Middle frontal gyrus (tissue), 1 donor: ENCODE measurements around the gene RMI2.

ENCODE experiments used
- DNase-seq: peaks from one replicate; pipeline ENCODE4 v3.0.0-alpha.2; 2015; ENCODE audit warnings: low spot score; ENCODE audit errors: extremely low spot score

RMI2 gene

GRCh38 chr16:11327277-11328171, 17.7 kb upstream of the RMI2 start:
- DNase-seq, result no peak

GRCh38 chr16:11328172-11329070, 16.8 kb upstream of the RMI2 start:
- no peak for DNase-seq

GRCh38 chr16:11329071-11329491, 16.2 kb upstream of the RMI2 start:
- DNase-seq, result no peak

GRCh38 chr16:11329891-11330290, 15.4 kb upstream of the RMI2 start:
- no peak for DNase-seq

DNA sequence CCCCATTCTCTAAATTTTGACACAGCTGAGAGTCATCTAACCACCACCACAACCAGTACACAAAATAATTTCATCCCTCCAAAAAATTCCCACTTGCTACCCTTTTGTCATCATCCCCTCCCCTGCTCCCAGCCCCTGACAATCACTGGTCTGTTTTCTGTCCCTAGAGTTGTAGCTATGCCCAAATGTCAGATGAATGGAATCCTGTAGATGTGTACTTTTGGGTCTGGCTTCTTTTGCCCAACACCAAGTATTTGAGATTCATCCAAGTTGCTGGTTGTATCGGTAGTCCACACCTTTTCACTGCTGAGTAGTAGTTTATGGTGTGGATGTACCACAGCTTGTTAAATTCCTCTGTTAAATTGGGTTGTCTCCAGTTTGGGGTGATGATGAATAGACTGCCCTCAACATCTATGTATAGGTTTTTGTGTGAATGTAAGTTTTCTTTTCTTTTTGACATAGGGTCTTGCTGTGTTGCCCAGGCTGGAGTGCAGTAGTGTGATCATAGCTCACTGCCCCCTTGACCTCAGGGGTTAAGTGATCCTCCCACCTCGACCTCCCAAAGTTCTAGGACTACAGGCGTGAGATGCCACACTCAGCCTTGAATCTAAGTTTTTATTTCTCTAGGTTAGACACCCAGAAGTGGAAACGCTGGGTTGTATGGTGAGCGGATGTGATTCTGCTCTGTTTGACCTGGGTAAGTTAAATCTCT, 14.6 kb upstream of the RMI2 start:
- no peak for DNase-seq

- DNase-seq, result no peak
Observed at GRCh38 chr16:11331967-11332366, 13.3 kb upstream of the RMI2 start.

DNA sequence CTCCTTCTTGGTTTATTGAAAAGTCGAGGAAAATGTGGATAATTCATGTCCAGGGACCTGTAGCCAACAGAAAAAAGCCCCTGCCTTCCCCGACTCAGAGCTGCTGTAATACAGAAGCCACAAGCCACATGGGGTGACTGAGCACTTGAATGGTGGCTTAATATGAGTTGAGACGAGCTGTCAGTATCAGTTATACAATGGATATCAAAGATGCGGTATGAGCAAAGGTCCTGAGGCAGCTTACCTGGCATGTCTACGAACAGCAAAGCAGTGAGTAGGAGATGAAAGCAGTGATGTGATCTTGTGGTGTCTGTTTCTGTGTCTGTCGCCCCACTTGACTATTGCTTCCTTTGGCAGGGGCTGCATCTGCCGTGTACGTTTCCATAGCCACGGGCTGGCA, 12.2 kb upstream of the RMI2 start:
- no peak for DNase-seq

DNA sequence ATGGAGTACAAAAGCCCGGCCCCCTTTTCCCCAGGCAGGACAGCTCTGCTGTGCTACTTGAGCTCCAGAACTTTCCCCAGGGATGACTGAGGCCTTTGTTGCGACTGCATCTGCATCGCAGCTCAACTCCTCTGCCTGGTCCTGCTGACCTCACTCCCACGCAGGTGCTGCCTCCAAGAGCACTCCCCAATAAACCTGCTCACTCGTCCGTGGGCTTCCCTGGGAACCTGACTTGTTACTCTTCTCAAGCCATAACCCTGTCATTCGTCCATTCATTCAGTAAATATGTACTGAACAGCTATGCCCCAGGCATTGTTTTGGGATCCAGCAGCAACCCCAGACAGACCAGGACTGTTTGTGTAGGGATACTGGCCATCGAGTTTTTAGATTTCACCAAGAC, 11.6 kb upstream of the RMI2 start:
- no peak for DNase-seq

- DNase-seq, result no peak
Observed at GRCh38 chr16:11334831-11335404, 10.3 kb upstream of the RMI2 start.

- DNase-seq, result no peak
Observed at GRCh38 chr16:11339075-11339474, 6.2 kb upstream of the RMI2 start.

GRCh38 chr16:11340710-11341109, 4.5 kb upstream of the RMI2 start:
- DNase-seq, result no peak

GRCh38 chr16:11341371-11341770, 3.9 kb upstream of the RMI2 start:
- no peak for DNase-seq

DNA sequence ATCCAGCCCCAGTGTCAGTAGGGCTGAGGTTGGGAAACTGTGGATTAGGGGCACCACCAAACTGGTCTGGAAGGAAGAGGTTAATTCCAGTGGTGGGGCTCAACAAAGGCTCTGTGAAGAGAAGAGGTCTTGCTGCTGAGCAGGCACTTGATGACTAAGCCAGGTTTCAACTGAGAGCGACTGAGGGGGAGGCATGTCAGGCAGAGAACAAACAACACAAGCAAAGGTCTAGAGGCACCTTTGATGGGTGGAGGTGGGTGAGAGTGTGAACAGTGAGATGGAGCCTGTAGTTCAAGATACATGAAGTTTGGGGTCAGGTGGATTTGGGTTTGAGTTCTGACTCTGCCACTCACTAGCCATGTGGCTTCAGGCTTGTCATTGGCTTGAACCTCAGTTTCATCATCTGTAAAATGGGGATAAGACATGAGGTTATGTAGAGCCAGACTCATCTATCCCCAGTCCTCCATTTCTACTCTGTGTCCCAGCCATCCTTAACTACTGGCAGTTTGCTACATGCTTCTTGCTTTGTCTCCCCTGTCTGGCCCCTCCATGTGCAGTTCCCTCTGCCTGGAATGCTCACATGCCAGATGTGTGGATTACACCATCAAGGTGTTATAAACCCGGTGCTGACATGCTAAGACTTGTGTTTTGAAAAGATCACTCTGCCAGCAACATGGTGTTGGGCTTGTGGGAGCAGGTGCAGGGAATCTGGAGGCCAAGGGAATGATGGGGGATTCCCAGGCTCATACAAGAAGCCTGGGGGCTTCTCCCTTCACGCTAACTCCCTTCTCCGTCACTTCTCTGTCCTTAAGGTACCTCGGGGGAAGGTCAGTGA, 3.0 kb upstream of the RMI2 start:
- no peak for DNase-seq

GRCh38 chr16:11346700-11347319, 1.6 kb downstream of the RMI2 start:
- DNase-seq, result no peak

DNA sequence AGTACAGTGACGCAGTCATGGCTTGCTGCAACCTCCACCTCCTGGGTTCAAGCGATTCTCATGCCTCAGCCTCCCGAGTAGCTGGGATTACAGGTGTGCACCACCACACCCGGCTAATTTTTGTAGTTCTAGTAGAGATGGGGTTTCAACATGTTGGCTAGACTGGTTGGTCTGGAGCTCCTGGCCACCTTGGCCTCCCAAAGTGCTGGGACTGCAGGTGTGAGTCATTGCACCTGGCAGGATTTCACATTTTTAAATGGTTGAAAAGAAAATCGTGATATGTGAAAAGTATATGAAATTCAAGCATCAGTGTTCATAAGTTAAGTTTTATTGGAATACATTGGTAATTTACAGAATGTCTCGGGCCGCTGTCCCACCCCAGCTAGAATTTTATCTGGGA, 2.6 kb downstream of the RMI2 start:
- no peak for DNase-seq

- no peak for DNase-seq
Observed at GRCh38 chr16:11348737-11349598, 3.7 kb downstream of the RMI2 start.

- no peak for DNase-seq
Observed at GRCh38 chr16:11349599-11350276, 4.5 kb downstream of the RMI2 start.

- DNase-seq, result no peak
Observed at GRCh38 chr16:11350519-11350918, 5.3 kb downstream of the RMI2 start.
